ENCODE results near the gene CHEK2. TPM values are rescaled to one million over a fixed set of nuclear protein-coding genes. Genes with fewer than 3 reads are reported as not detected.
"Not testable (repeated sequence)": the region's sequence is repeated elsewhere in the genome, so short reads cannot be mapped to it uniquely, and the experiment has no call there.

CHEK2 gene
- total and polyA plus RNA-seq, 8 donors = 0.83 to 4.6 (median 3.1) TPM

- Histone ChIP-seq H3K27me3 (no peaks in the 10 kb centered on the region), H3K9me3 (no peaks in the 10 kb centered on the region), H3K36me3 (no peaks in the 10 kb centered on the region), H3K4me1 (no peaks in the 10 kb centered on the region), H3K27ac (no peak overlapping the region), H3K4me3 (no peak overlapping the region)
- ATAC-seq (no peak), FAIRE-seq (no peak), DNase-seq (no peak)
- 94% methylated on average over 10 of the region's 10 CpGs for WGBS, 2 donors
- no peak for TF ChIP-seq CTCF (IDR thresholded peaks at IDR 0.05)
- intact Hi-C loops (cut with DNase I) = no loop called here
Measured at GRCh38 chr22:28761449-28761755, 19.8 kb upstream of the CHEK2 start.

GRCh38 chr22:28759861-28760560 is 18.4 kb upstream of the CHEK2 start:
- intact Hi-C loops (cut with DNase I) = no loop called here
- no peak for TF ChIP-seq CTCF (IDR thresholded peaks at IDR 0.05)
- Histone ChIP-seq H3K4me1 (no peaks in the 10 kb centered on the region), H3K9me3 (no peaks in the 10 kb centered on the region), H3K27me3 (no peaks in the 10 kb centered on the region), H3K4me3 (no peak overlapping the region), H3K36me3 (no peaks in the 10 kb centered on the region), H3K27ac (no peak overlapping the region)
- FAIRE-seq = no peak
- WGBS, 2 donors = 78 to 80% methylated on average over 3 of the region's 3 CpGs
- no peak for DNase-seq
- peak in 1 of 4 donors; percentile 26 for ATAC-seq

DNA sequence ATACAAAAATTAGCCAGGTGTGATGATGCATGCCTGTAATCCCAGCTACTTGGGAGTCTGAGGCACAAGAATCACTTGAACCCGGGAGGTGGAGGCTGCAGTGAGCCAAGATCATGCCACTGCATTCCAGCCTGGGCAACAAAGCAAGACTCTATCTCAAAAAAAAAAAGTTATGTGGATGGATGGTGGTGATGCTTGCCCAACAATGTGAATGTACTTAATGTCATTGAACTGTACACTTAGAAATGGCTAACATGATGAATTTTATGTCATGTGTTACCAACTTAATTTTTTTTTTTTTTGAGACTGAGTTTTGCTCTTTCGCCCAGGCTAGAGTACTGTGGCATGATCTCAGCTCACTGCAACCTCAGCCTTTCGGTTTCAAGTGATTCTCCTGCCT is 12.9 kb upstream of the CHEK2 start:
- ATAC-seq; H3K27me3 ChIP-seq; H3K36me3 ChIP-seq; H3K27ac ChIP-seq; H3K4me3 ChIP-seq; DNase-seq; H3K9me3 ChIP-seq; FAIRE-seq; H3K4me1 ChIP-seq; intact Hi-C loops (cut with DNase I): not testable (repeated sequence)
- 95 to 100% methylated on average over 3 of the region's 3 CpGs for WGBS, 2 donors

GRCh38 chr22:28750471-28750881 is 8.9 kb upstream of the CHEK2 start:
- Histone ChIP-seq H3K9me3 (no peaks in the 10 kb centered on the region), H3K36me3 (peaks cover 0 to 9% (median 8%) of the 10 kb centered on the region in 3 donors), H3K4me1 (no peaks in the 10 kb centered on the region), H3K27me3 (no peaks in the 10 kb centered on the region), H3K4me3 (no peak overlapping the region), H3K27ac (no peak overlapping the region)
- intact Hi-C loops (cut with DNase I) = no loop called here
- DNase-seq (no peak), FAIRE-seq (no peak), ATAC-seq (no peak)
- WGBS, 2 donors = 84 to 85% methylated on average over 6 of the region's 6 CpGs
- TF ChIP-seq CTCF (IDR thresholded peaks at IDR 0.05) = no peak

DNA sequence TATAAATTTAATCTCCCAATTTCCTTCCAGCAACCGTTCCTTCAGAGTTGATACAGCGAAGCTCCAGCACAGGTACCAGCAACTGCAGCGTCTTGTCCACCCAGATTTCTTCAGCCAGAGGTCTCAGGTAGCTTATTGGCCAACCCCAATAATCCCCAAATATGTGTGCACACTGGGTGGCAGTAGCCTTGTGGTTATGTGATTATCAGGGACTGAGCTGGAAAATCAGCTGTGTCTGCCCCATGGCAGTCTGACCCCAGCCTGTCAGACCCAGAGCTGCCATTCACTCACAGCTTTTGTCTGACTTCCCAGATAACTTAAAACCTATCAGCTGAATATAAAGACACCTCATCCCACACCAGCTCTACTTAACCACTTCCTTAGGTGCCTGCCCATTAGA is 2.2 kb upstream of the CHEK2 start:
- DNase-seq (no peak), FAIRE-seq (no peak), ATAC-seq (no peak)
- no peaks in the 10 kb centered on the region for H3K9me3 ChIP-seq
- no peaks in the 10 kb centered on the region for H3K27me3 ChIP-seq
- no peak overlapping the region for H3K27ac ChIP-seq
- 88% methylated on average over 3 of the region's 3 CpGs for WGBS, 2 donors
- TF ChIP-seq CTCF (IDR thresholded peaks at IDR 0.05) = no peak
- peaks cover 0 to 18% (median 6%) of the 10 kb centered on the region in 3 donors for H3K36me3 ChIP-seq
- intact Hi-C loops (cut with DNase I) = no loop called here
- H3K4me1 ChIP-seq = peaks cover 0 to 7% (median 4%) of the 10 kb centered on the region in 3 donors
- H3K4me3 ChIP-seq = no peak overlapping the region
